IMR-90 (cell line): Measurements from ENCODE around the gene WNK1. TPM values are rescaled to one million over a fixed set of nuclear protein-coding genes. Genes with fewer than 3 reads are reported as not detected.

Source experiments
- ATAC-seq: fragments of 200-7000 bp; cut with Tn5 transposase; 2 replicates; pipeline ENCODE4 v1.9.1; 2020; ENCODE audit warnings: low read depth, mild to moderate bottlenecking, moderate library complexity
- BruUV-seq: library from RNA; stranded (reverse); fragments of 400-500 nt; replicated peaks from 2 replicates; lab custom pipeline; 2021; lab: Mats Ljungman, UMichigan
- CTCF ChIA-PET: fragments of 300-600 bp; formaldehyde crosslinking; extraction: SDS; loops from one replicate; lab custom pipeline; 2021; ENCODE audit warnings: antibody characterized with exemption; lab: Yijun Ruan, JAX
- POLR2A ChIA-PET: fragments of 300-600 bp; sonication (Branson Sonifier 250); formaldehyde crosslinking; loops from one replicate; lab custom pipeline; 2022; ENCODE audit warnings: antibody characterized with exemption; ENCODE audit not compliant: unreplicated experiment; lab: Charles Lee
- DNase-seq: peaks from one replicate; pipeline ENCODE4 v3.0.0; 2013
- H2AFZ ChIP-seq: replicated peaks from 2 replicates; pipeline ENCODE3; 2013; ENCODE audit warnings: low read length, mild to moderate bottlenecking; ENCODE audit not compliant: poor library complexity
- H2AK5ac ChIP-seq: 2 replicates; pipeline ENCODE4 v1.6.1; 2013; ENCODE audit warnings: low read depth, low read length, inconsistent platforms
- H2AK9ac ChIP-seq: replicated peaks from 2 replicates; pipeline ENCODE3; 2013; ENCODE audit warnings: mild to moderate bottlenecking, low read depth, low read length, moderate library complexity; ENCODE audit not compliant: poor library complexity
- H2BK120ac ChIP-seq: 2 replicates; pipeline ENCODE4 v1.6.1; 2013; ENCODE audit warnings: low read depth, low read length, inconsistent platforms
- H2BK15ac ChIP-seq: 3 replicates; pipeline ENCODE4 v1.6.1; 2013; ENCODE audit warnings: low read depth, low read length, inconsistent platforms
- H2BK20ac ChIP-seq: 2 replicates; pipeline ENCODE4 v1.6.1; 2013; ENCODE audit warnings: low read depth, mild to moderate bottlenecking, inconsistent platforms, low read length, moderate library complexity
- H2BK5ac ChIP-seq: 2 replicates; pipeline ENCODE4 v1.6.1; 2013; ENCODE audit warnings: mild to moderate bottlenecking, low read depth, low read length, inconsistent platforms; ENCODE audit not compliant: poor library complexity, severe bottlenecking
- H3K14ac ChIP-seq: replicated peaks from 2 replicates; pipeline ENCODE4 v1.6.1; 2013; ENCODE audit warnings: low read depth, low read length, inconsistent platforms
- H3K18ac ChIP-seq: 2 replicates; pipeline ENCODE4 v1.6.1; 2013; ENCODE audit warnings: low read depth, low read length, control low read depth
- H3K23ac ChIP-seq: 2 replicates; pipeline ENCODE4 v1.6.1; 2013; ENCODE audit warnings: low read depth, low read length, inconsistent platforms
- H3K27ac ChIP-seq: 2 replicates; pipeline ENCODE4 v1.5.1; 2013; ENCODE audit warnings: mild to moderate bottlenecking, control low read depth, low read length; ENCODE audit not compliant: insufficient read depth
- H3K27me3 ChIP-seq: 2 replicates; pipeline ENCODE4 v1.6.1; 2013; ENCODE audit warnings: low read length; ENCODE audit not compliant: control insufficient read depth, insufficient read depth
- H3K36me3 ChIP-seq: 2 replicates; pipeline ENCODE4 v1.6.1; 2013; ENCODE audit warnings: low read length, mixed read lengths; ENCODE audit not compliant: control insufficient read depth, insufficient read depth
- H3K4ac ChIP-seq: 2 replicates; pipeline ENCODE4 v1.6.1; 2013; ENCODE audit warnings: low read depth, low read length, inconsistent platforms
- H3K4me1 ChIP-seq: 2 replicates; pipeline ENCODE4 v1.6.1; 2013; ENCODE audit warnings: low read length, mixed read lengths; ENCODE audit not compliant: control insufficient read depth, insufficient read depth
- H3K4me2 ChIP-seq: 2 replicates; pipeline ENCODE4 v1.6.1; 2013; ENCODE audit warnings: low read depth, mild to moderate bottlenecking, control low read depth, low read length, moderate library complexity
- H3K4me3 ChIP-seq: 2 replicates; pipeline ENCODE4 v1.5.1; 2013; ENCODE audit warnings: low read depth, mild to moderate bottlenecking, control low read depth, low read length, moderate library complexity; ENCODE audit not compliant: insufficient read depth
- H3K56ac ChIP-seq: 2 replicates; pipeline ENCODE4 v1.6.1; 2013; ENCODE audit warnings: low read length, inconsistent platforms; ENCODE audit not compliant: insufficient read depth; ENCODE audit errors: extremely low read depth
- H3K79me1 ChIP-seq, 2 experiments: 2 replicates each; pipeline ENCODE4 v1.6.1; 2013; ENCODE audit warnings: low read length in 2 of 2, inconsistent platforms in 1 of 2, low read depth in 1 of 2
- H3K9ac ChIP-seq: 2 replicates; pipeline ENCODE4 v1.6.1; 2013; ENCODE audit warnings: low read depth, low read length, control low read depth
- H3K9me1 ChIP-seq: 2 replicates; pipeline ENCODE4 v1.6.1; 2013; ENCODE audit warnings: low read length, inconsistent platforms; ENCODE audit not compliant: insufficient read depth
- H3K9me3 ChIP-seq: 2 replicates; pipeline ENCODE4 v1.6.1; 2013; ENCODE audit warnings: low read length; ENCODE audit not compliant: control insufficient read depth, insufficient read depth
- H4K20me1 ChIP-seq: 2 replicates; pipeline ENCODE4 v1.6.1; 2013; ENCODE audit warnings: low read length, inconsistent platforms; ENCODE audit not compliant: insufficient read depth
- H4K5ac ChIP-seq: 2 replicates; pipeline ENCODE4 v1.6.1; 2013; ENCODE audit warnings: mild to moderate bottlenecking, low read depth, low read length, control low read depth
- H4K8ac ChIP-seq, 2 experiments: 2 replicates each; pipeline ENCODE4 v1.6.1; 2013; ENCODE audit warnings: low read depth in 2 of 2, low read length in 2 of 2, control low read depth in 1 of 2, inconsistent platforms in 1 of 2
- H4K91ac ChIP-seq: 2 replicates; pipeline ENCODE4 v1.6.1; 2013; ENCODE audit warnings: low read depth, low read length, inconsistent platforms; ENCODE audit not compliant: insufficient read depth
- BHLHE40 ChIP-seq: fragments of 150-350 bp; IDR thresholded peaks from 2 replicates; pipeline ENCODE4 v1.6.1; 2016; ENCODE audit warnings: mild to moderate bottlenecking, low read depth, low read length
- CEBPB ChIP-seq: IDR thresholded peaks from 2 replicates; pipeline ENCODE4 v1.6.1; 2012; ENCODE audit warnings: low read depth, low read length, improper control_type of control experiment
- CHD1 ChIP-seq: IDR thresholded peaks from 2 replicates; pipeline ENCODE4 v1.6.1; 2012; ENCODE audit warnings: low read depth, low read length, improper control_type of control experiment
- FOS ChIP-seq: fragments of 150-350 bp; IDR thresholded peaks from 2 replicates; pipeline ENCODE4 v1.6.1; 2016; ENCODE audit warnings: low read depth, low read length
- MAFK ChIP-seq: IDR thresholded peaks from 2 replicates; pipeline ENCODE4 v1.6.1; 2012; ENCODE audit warnings: low read depth, low read length, improper control_type of control experiment
- MAZ ChIP-seq: IDR thresholded peaks from 2 replicates; pipeline ENCODE4 v1.6.1; 2012; ENCODE audit warnings: low read depth, mild to moderate bottlenecking, low read length, improper control_type of control experiment, moderate library complexity, borderline replicate concordance
- MXI1 ChIP-seq: IDR thresholded peaks from 2 replicates; pipeline ENCODE4 v1.6.1; 2012; ENCODE audit warnings: low read depth, mild to moderate bottlenecking, low read length, moderate library complexity, borderline replicate concordance
- NFE2L2 ChIP-seq: fragments of 150-350 bp; IDR thresholded peaks from 2 replicates; pipeline ENCODE4 v1.6.1; 2016; ENCODE audit warnings: low read depth, mild to moderate bottlenecking, low read length
- POLR2A ChIP-seq: IDR thresholded peaks from 2 replicates; pipeline ENCODE4 v1.6.1; 2012; ENCODE audit warnings: mild to moderate bottlenecking, low read depth, low read length
- RAD21 ChIP-seq: IDR thresholded peaks from 2 replicates; pipeline ENCODE4 v1.6.1; 2012; ENCODE audit warnings: low read length, improper control_type of control experiment
- RCOR1 ChIP-seq: IDR thresholded peaks from 2 replicates; pipeline ENCODE4 v1.6.1; 2012; ENCODE audit warnings: mild to moderate bottlenecking, low read length, improper control_type of control experiment; ENCODE audit not compliant: insufficient replicate concordance
- RFX5 ChIP-seq: IDR thresholded peaks from 2 replicates; pipeline ENCODE4 v1.8.0; 2012; ENCODE audit warnings: low read depth, mild to moderate bottlenecking, low read length, moderate library complexity
- SMC3 ChIP-seq: fragments of 150-350 bp; IDR thresholded peaks from 2 replicates; pipeline ENCODE4 v1.6.1; 2016; ENCODE audit warnings: low read depth, mild to moderate bottlenecking, antibody characterized with exemption, low read length, moderate library complexity
- USF2 ChIP-seq: fragments of 150-350 bp; IDR thresholded peaks from 2 replicates; pipeline ENCODE4 v1.6.1; 2017; ENCODE audit warnings: mild to moderate bottlenecking, antibody characterized with exemption, low read length, low read depth
- WGBS, 2 experiments: methylation state at CpG; one replicate each; pipeline versions ENCODE4 v1.1.5 to v1.1.7; 2013; ENCODE audit warnings: missing lambda C conversion rate in 2 of 2; ENCODE audit not compliant: insufficient read length in 1 of 2; ENCODE audit errors: extremely low coverage in 2 of 2; 5-methylcytosine and 5-hydroxymethylcytosine counted together
- dilution Hi-C: fragments of 300-500 bp; cut with HindIII; formaldehyde crosslinking; loops from one replicate; pipeline ENCODE4 v1.14.3; 2018; ENCODE audit warnings: low sequenced_read_pairs; ENCODE audit not compliant: unreplicated experiment
- in situ Hi-C: fragments of 300-500 bp; cut with MboI; formaldehyde crosslinking; loops from 3 replicates; pipeline ENCODE4 v1.14.3; 2019; ENCODE audit warnings: low sequenced_read_pairs, inconsistent platforms, mixed read lengths
- intact Hi-C: fragments of 100-400 bp; cut with micrococcal nuclease; formaldehyde crosslinking; loops from 2 replicates; pipeline ENCODE4 v1.10.0; 2022
- polyA plus RNA-seq, 3 experiments: library from polyadenylated mRNA; depleted of rRNA; stranded (reverse); fragments of >200 nt; gene quantifications; 2 replicates each; pipeline ENCODE4 v1.2.3, GENCODE V29; 2012; ENCODE audit warnings: low replicate concordance in 1 of 3
- total RNA-seq: library from RNA; depleted of rRNA; stranded (reverse); fragments of >200 nt; gene quantifications from 2 replicates; pipeline ENCODE4 v1.2.3, GENCODE V29; 2012
- TF ChIP-seq, protein P1 (sequence below): fragments of 150-350 bp; IDR thresholded peaks from 2 replicates; pipeline ENCODE4 v1.6.1; 2016; ENCODE audit warnings: low read depth, mild to moderate bottlenecking, low read length, moderate library complexity, borderline replicate concordance
- TF ChIP-seq, protein P2 (sequence below): conservative IDR thresholded peaks from 2 replicates; pipeline ENCODE4 v1.5.1; 2012; ENCODE audit warnings: mild to moderate bottlenecking, low read depth, low read length, improper control_type of control experiment

The WNK1 gene
- total and polyA plus RNA-seq, 2 of the 4 experiments (the other 2 are of a cell fraction): 36.9 to 42.8 TPM

DNA sequence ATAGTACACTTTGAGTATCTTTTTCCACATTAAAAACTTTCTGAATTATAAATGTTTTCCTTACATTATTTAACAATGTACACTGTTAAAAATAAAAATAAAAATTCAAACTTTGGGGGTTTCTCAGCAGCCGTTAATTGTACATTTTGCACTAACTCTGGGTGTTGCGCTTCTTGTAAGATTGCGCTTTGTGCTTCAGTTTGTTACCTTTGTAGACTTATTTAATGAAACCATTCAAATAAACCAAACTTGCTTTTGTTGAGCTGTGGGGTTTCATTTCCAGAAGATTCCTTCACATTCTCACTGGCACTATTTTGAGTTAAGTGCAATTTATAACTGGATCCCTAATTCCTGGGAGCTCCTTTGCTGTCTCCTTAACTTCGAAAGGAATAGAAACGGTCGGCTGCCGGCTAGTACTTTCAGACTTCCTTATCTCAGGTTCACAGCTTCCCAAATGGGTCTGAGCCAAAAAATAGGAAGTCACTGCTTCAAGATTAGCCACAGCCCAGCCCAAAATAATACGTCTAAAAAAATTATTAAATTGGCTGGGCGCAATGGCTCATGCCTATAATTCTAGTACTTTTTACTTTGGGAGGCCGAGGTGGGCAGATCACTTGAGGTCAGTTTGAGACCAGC, 158.9 kb downstream of the WNK1 start:
- Histone ChIP-seq H3K9ac (no peak overlapping the region), H3K4ac (no peak overlapping the region), H4K91ac (no peak overlapping the region), H2BK15ac (no peak overlapping the region), H3K9me3 (no peaks in the 10 kb centered on the region), H3K18ac (no peak overlapping the region), H3K36me3 (peaks cover 59% of the 10 kb centered on the region), H2BK120ac (no peak overlapping the region), H3K4me3 (no peak overlapping the region), H2AFZ (no peak overlapping the region), H3K9me1 (peaks cover 5% of the 10 kb centered on the region), H4K5ac (no peak overlapping the region), H2AK9ac (no peak overlapping the region), H3K14ac (no peak overlapping the region), H3K56ac (no peak overlapping the region), H2BK5ac (no peak overlapping the region), H3K4me2 (no peak overlapping the region), H4K20me1 (peaks cover 4% of the 10 kb centered on the region), H2BK20ac (no peak overlapping the region), H3K23ac (no peak overlapping the region), H2AK5ac (no peak overlapping the region), H3K4me1 (peaks cover 4% of the 10 kb centered on the region), H3K27ac (no peak overlapping the region), H3K79me1 (peaks cover 5 to 43% of the 10 kb centered on the region in 2 experiments), H4K8ac (no peak overlapping the region), H3K27me3 (no peaks in the 10 kb centered on the region)
- ATAC-seq (no peak), DNase-seq (no peak)
- ChIA-PET POLR2A (no interaction called here), CTCF (interaction anchor here (0.6 kb wide), 1 partner anchor 108 kb away, joined by 4 read pairs; no protein-coding TSS in a partner anchor)
- in situ Hi-C loops (loop anchor here (25.0 kb wide), 1 partner anchor 676 kb away; the partner anchor contains the start of gene FBXL14), dilution Hi-C loops (no loop called here), intact Hi-C loops (no loop called here)
- WGBS, 2 experiments: 74% methylated on average over 3 of the region's 10 CpGs; no CpG with 5 or more reads in 1 of the 2 experiments
- no TSS peak for BruUV-seq
- no peak for TF ChIP-seq FOS
- no peak for TF ChIP-seq RFX5
- no peak for TF ChIP-seq CHD1
- TF ChIP-seq, protein P1, sequence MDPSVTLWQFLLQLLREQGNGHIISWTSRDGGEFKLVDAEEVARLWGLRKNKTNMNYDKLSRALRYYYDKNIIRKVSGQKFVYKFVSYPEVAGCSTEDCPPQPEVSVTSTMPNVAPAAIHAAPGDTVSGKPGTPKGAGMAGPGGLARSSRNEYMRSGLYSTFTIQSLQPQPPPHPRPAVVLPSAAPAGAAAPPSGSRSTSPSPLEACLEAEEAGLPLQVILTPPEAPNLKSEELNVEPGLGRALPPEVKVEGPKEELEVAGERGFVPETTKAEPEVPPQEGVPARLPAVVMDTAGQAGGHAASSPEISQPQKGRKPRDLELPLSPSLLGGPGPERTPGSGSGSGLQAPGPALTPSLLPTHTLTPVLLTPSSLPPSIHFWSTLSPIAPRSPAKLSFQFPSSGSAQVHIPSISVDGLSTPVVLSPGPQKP: no peak
- no peak for TF ChIP-seq MXI1
- TF ChIP-seq USF2: no peak
- TF ChIP-seq CEBPB: no peak
- no peak for TF ChIP-seq MAFK
- TF ChIP-seq NFE2L2: no peak
- no peak for TF ChIP-seq BHLHE40
- no peak for TF ChIP-seq RAD21
- no peak for TF ChIP-seq SMC3
- TF ChIP-seq MAZ: no peak
- TF ChIP-seq POLR2A: no peak
- no peak for TF ChIP-seq RCOR1
- TF ChIP-seq, protein P2, sequence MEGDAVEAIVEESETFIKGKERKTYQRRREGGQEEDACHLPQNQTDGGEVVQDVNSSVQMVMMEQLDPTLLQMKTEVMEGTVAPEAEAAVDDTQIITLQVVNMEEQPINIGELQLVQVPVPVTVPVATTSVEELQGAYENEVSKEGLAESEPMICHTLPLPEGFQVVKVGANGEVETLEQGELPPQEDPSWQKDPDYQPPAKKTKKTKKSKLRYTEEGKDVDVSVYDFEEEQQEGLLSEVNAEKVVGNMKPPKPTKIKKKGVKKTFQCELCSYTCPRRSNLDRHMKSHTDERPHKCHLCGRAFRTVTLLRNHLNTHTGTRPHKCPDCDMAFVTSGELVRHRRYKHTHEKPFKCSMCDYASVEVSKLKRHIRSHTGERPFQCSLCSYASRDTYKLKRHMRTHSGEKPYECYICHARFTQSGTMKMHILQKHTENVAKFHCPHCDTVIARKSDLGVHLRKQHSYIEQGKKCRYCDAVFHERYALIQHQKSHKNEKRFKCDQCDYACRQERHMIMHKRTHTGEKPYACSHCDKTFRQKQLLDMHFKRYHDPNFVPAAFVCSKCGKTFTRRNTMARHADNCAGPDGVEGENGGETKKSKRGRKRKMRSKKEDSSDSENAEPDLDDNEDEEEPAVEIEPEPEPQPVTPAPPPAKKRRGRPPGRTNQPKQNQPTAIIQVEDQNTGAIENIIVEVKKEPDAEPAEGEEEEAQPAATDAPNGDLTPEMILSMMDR: no peak
